Keratinocyte (primary cell): ENCODE measurements around the gene LILRA6.

Experiments used
- EZH2 ChIP-seq: IDR thresholded peaks from one replicate; pipeline ENCODE4 v1.6.1; 2012; ENCODE audit warnings: inconsistent platforms, mild to moderate bottlenecking, low read length, moderate library complexity
- TF ChIP-seq, protein P1 (sequence below), 3 experiments: IDR thresholded peaks in 1 of 3; conservative IDR thresholded peaks in 1 of 3; optimal IDR thresholded peaks in 1 of 3; 2 replicates in 2 of 3; 3 replicates in 1 of 3; pipeline versions ENCODE3 to v1.5.1; 2011; ENCODE audit warnings: low read length in 3 of 3, mild to moderate bottlenecking in 3 of 3, moderate library complexity in 2 of 3, control low read depth in 1 of 3, inconsistent platforms in 1 of 3; ENCODE audit not compliant: insufficient read depth in 2 of 3; ENCODE audit errors: extremely low read depth in 1 of 3

DNA sequence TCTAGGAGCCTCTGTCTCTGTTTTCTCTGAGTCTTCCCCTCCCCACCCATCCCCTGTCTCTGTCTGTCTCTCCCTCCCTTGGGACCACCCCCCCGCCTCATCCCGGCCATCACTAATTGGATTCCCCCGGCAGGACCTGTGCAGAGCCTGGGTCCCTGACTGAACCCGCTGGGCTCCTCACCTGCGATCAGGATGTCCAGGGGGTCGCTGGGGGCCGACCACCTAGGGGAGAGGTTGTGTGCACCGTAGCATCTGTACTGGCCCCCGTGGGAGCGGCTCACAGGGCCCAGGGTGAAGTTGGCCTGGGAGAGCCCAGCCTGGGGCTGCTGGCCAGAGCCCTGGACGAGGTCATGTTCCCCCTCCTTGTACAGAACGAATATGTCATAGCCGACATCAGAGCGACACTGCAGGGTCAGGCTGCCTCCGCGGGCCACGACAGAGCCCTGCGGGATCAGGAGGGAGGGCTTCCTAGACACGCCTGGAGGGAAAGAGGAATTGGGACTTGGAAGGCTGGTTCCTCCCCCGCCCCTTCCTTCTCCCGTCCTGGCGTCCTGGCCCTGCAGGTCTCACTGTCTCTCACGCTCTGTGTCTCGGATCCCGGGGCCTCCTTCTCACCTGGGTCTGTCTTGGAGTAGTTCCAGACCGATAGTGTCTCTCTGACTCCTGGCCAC is 12.7 kb upstream of the LILRA6 start:
- TF ChIP-seq, protein P1, sequence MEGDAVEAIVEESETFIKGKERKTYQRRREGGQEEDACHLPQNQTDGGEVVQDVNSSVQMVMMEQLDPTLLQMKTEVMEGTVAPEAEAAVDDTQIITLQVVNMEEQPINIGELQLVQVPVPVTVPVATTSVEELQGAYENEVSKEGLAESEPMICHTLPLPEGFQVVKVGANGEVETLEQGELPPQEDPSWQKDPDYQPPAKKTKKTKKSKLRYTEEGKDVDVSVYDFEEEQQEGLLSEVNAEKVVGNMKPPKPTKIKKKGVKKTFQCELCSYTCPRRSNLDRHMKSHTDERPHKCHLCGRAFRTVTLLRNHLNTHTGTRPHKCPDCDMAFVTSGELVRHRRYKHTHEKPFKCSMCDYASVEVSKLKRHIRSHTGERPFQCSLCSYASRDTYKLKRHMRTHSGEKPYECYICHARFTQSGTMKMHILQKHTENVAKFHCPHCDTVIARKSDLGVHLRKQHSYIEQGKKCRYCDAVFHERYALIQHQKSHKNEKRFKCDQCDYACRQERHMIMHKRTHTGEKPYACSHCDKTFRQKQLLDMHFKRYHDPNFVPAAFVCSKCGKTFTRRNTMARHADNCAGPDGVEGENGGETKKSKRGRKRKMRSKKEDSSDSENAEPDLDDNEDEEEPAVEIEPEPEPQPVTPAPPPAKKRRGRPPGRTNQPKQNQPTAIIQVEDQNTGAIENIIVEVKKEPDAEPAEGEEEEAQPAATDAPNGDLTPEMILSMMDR (optimal IDR thresholded peaks at IDR 0.05 in 1 of 3, IDR thresholded peaks at IDR 0.05 in 1 of 3, conservative IDR thresholded peaks at IDR 0.05 in 1 of 3; ENCODE audit: extremely low read depth in 1 of 3, insufficient read depth in 2 of 3, low read length in 3 of 3), result no peak
- no peak for TF ChIP-seq EZH2
